ENCODE data around the gene CRAT. TPM values are rescaled to one million over a fixed set of nuclear protein-coding genes. Genes with fewer than 3 reads are reported as not detected.

The CRAT gene
- polyA plus RNA-seq, 1 donor from 2014 or later, result 8.1 TPM

DNA sequence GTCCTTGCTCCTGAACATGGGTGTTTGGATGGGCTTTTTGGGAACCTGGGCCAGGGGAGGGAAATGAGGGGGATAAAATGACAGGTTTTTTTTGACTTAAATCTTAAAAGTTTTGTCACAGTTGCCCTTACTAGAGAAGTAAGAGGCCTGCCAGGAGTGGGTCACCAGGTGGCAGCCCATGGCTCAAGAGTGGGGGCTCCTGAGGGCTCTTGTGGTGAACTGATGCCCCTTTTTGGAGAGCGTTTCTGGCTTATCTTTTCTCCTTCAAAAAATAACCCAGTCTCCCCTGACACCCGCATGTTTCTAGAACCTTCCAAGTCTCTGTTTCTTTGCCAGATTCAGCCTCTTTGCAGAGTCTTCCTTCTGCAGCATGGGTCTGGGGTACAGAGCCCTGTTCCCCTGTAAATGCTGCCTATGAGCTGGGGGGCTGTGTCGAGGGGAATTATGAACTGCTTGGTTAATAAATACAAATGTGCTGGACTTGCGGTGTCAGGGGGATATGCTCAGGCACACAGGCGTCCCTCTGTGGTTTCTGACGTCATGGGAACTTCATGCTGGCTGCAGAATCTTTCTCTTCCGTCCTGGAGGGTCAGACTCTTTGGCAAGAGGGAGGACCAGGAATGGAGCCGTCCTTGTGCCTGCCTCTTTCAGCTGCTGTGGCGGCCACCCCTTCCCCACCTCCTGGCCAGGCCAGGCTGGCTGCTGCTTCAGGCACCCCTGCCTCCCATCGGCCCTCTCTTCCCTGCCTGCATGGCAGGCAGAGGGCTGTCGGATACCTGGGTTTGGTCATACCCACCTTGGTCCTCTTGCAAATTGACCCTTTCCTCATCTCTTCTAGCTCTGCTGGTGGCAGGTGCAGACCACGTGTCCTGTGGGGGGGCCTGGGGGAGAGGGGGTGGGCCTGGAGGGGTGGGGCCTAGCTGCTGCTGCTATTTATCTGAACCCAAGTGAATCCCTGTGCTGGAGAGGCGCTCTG lies 30.8 kb upstream of the CRAT start:
- no peaks in the 10 kb centered on the region for H3K9me3 Mint-ChIP-seq
- peak overlapping the region; percentile 30 to 95 (median 87) for H3K4me3 Mint-ChIP-seq
- peaks cover 26 to 32% (median 28%) of the 10 kb centered on the region in 3 donors for H3K4me1 Mint-ChIP-seq
- H3K27me3 Mint-ChIP-seq, result no peaks in the 10 kb centered on the region
- H3K27ac Mint-ChIP-seq, result peak overlapping the region; percentile 88 to 99 (median 97)
- H3K36me3 Mint-ChIP-seq, result peaks cover 2% of the 10 kb centered on the region

DNA sequence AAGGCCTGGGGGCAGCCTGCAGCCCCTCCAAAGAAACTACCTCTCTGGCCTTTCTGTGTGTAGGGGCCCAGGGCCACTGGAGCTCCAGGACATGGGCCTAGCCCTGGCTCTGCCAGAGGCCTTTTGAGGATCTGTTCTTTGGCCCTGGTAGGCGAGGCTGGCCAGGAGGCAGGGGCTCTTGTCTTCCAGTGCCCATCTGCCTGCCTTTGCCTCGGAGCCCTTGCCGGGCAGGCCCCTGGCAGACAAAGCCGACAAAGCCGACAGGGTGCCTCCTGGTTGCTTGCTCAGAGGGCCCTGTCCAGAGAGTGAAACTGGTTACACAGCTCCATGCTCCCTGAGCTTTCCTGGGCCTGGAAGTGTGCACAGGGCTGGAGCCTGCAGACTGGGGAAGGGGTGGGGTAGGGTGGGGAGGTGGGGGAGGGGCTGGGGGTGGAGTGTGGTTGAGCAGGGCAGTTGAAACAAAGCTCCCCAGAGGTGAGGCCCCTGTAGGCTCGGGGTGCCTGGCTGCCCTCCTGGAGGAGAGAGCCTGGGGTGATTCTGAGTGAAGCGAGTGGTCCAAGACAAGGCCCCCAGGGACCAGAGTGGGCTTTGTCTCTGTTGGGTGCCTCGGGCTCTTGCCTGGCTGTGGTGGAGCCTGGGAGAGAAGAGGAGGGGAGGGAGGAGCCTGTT lies 29.9 kb upstream of the CRAT start:
- no peaks in the 10 kb centered on the region for H3K9me3 Mint-ChIP-seq
- no peaks in the 10 kb centered on the region for H3K27me3 Mint-ChIP-seq
- peaks cover 26 to 32% (median 28%) of the 10 kb centered on the region in 3 donors for H3K4me1 Mint-ChIP-seq
- peak overlapping the region; percentile 80 to 95 (median 90) for H3K4me3 Mint-ChIP-seq
- peak overlapping the region; percentile 88 to 99 (median 97) for H3K27ac Mint-ChIP-seq
- peaks cover 2% of the 10 kb centered on the region for H3K36me3 Mint-ChIP-seq

DNA sequence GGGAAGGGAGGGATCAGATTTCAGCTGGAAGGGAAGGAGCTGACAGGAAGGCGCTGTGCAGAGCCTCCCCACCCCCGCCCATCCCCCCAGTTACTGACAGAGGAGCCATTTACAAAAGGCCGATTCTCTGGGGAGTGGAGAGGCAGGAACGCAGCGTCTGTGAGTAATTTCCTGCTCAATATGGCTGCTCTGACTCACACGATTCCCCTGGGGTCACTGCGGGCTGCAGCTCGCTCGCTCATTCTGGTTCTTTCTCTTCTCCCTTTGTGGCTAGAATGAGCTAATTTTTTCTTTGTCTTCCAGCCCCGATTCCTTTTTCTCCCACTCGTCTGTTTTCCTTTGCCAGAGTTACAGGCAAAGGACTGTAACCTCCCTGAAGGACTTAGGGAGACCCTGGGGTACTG lies 29.4 kb upstream of the CRAT start:
- no peaks in the 10 kb centered on the region for H3K36me3 Mint-ChIP-seq
- no peaks in the 10 kb centered on the region for H3K9me3 Mint-ChIP-seq

DNA sequence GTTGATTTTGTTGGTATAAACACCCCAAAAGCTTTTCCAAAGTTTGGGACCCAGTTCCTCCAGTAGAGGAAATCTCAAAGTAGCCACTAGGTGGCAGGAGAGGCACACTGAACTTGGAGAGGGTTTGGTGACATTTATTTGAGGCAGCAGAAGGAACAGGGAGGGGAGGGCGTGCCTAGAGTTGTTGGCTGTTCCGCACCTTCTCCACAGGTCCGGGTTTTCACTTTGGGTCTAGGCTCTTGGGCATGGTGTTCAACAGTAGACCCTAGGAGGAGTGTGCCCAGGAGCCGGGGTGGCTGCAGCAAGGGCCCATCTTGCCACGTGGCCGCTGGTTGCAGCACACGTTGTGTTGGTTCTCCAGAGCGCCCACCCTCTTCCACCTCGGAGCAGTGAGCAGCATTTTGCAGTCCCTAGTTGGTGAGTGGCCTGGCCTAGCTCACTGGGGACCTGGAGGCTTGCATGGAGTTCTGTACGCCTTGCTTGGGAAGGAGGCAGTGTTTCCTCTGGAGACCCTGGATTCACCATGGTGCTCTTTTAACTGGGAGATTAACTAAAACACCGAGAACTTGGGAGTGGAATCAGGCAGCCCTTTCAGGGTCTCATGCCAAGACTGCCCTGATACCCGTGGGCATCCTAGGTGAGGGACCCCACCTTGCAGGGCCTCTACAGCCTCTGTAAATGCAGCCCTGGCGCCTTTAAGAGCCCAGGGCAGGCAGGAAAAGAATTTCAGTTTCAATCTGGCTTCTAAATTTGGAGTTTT lies 28.8 kb upstream of the CRAT start:
- H3K27me3 Mint-ChIP-seq, result no peaks in the 10 kb centered on the region
- peak overlapping the region; percentile 88 to 99 (median 97) for H3K27ac Mint-ChIP-seq
- H3K4me1 Mint-ChIP-seq, result peaks cover 26 to 32% (median 28%) of the 10 kb centered on the region in 3 donors
- H3K36me3 Mint-ChIP-seq, result no peaks in the 10 kb centered on the region
- peak overlapping the region; percentile 62 to 95 (median 90) for H3K4me3 Mint-ChIP-seq
- H3K9me3 Mint-ChIP-seq, result no peaks in the 10 kb centered on the region

More for the DNA sequence above, 29.4 kb upstream of the CRAT start:
- H3K4me3 Mint-ChIP-seq, result peak overlapping the region; percentile 62 to 95 (median 90)
- peak overlapping the region; percentile 88 to 99 (median 97) for H3K27ac Mint-ChIP-seq
- H3K4me1 Mint-ChIP-seq, result peaks cover 26 to 32% (median 28%) of the 10 kb centered on the region in 3 donors
- no peaks in the 10 kb centered on the region for H3K27me3 Mint-ChIP-seq

- peak overlapping the region in 2 of 3 donors; percentile 88 to 99 for H3K27ac Mint-ChIP-seq
- H3K4me3 Mint-ChIP-seq, result peak overlapping the region in 3 of 4 donors; percentile 1 to 95 (median 62)
- H3K4me1 Mint-ChIP-seq, result peaks cover 24 to 28% (median 27%) of the 10 kb centered on the region in 3 donors
- no peaks in the 10 kb centered on the region for H3K36me3 Mint-ChIP-seq
- H3K9me3 Mint-ChIP-seq, result no peaks in the 10 kb centered on the region
- no peaks in the 10 kb centered on the region for H3K27me3 Mint-ChIP-seq
Measured at GRCh38 chr9:129138476-129139232, 28.1 kb upstream of the CRAT start.

DNA sequence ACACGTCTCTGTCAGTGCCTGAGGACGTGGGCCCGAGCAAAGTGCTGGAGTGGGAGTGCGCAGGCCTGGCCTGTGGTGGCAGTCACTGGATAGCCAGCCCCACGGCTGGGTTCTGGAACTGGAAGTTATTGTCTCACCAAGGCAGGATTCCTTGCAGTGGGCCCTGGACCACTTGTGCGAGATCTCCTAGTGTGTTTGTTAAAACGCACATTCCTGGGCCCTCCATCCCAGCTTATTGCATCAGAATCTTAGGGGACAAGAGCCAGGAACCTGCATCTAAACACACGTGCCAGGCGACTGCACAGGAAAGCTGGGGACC lies 27.5 kb upstream of the CRAT start:
- H3K4me3 Mint-ChIP-seq, result peak overlapping the region in 1 of 4 donors; percentile 49
- no peaks in the 10 kb centered on the region for H3K9me3 Mint-ChIP-seq
- peak overlapping the region in 1 of 3 donors; percentile 36 for H3K27ac Mint-ChIP-seq
- H3K4me1 Mint-ChIP-seq, result peaks cover 23 to 27% (median 27%) of the 10 kb centered on the region in 3 donors
- H3K36me3 Mint-ChIP-seq, result no peaks in the 10 kb centered on the region
- H3K27me3 Mint-ChIP-seq, result no peaks in the 10 kb centered on the region

- no peaks in the 10 kb centered on the region for H3K9me3 Mint-ChIP-seq
- H3K27me3 Mint-ChIP-seq, result no peaks in the 10 kb centered on the region
- H3K4me1 Mint-ChIP-seq, result peaks cover 19 to 23% (median 22%) of the 10 kb centered on the region in 3 donors
- H3K4me3 Mint-ChIP-seq, result peak overlapping the region in 2 of 4 donors; percentile 45 to 51
- peak overlapping the region in 2 of 3 donors; percentile 13 to 38 for H3K27ac Mint-ChIP-seq
- no peaks in the 10 kb centered on the region for H3K36me3 Mint-ChIP-seq
Measured at GRCh38 chr9:129137292-129138143, 26.9 kb upstream of the CRAT start.

DNA sequence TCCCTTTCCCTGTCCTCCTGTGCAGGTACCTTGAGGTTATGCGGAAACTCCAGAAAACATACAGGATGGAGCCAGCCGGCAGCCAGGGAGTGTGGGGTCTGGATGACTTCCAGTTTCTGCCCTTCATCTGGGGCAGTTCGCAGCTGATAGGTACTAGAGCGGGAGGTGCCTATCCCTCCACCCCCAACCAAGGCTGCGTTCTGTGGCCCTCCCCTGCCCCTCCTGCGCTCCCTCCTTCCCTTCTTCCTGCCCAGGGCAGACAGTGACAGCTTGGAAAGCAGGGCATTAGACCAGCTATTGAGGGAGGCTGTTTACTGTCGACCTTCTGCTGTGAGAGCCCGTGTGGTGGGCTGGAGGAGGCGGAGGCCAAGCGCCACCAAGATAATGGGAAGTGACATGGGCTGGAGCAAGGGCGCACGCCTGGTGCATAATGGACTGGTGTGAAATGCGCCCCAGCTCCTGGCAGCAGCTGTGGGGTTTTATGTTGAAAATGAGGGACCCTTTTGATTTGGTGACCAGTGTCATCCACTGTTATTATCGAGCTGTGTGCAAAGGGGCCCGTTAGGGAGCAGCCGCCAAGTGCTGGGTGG lies 25.9 kb upstream of the CRAT start:
- H3K4me1 Mint-ChIP-seq, result peaks cover 15 to 22% (median 21%) of the 10 kb centered on the region in 3 donors
- no peaks in the 10 kb centered on the region for H3K36me3 Mint-ChIP-seq
- H3K27me3 Mint-ChIP-seq, result no peaks in the 10 kb centered on the region
- H3K27ac Mint-ChIP-seq, result peak overlapping the region in 1 of 3 donors; percentile 53
- H3K4me3 Mint-ChIP-seq, result no peak overlapping the region
- no peaks in the 10 kb centered on the region for H3K9me3 Mint-ChIP-seq

- Mint-ChIP-seq H3K4me3 (no peak overlapping the region), H3K27ac (no peak overlapping the region), H3K9me3 (no peaks in the 10 kb centered on the region), H3K36me3 (no peaks in the 10 kb centered on the region), H3K4me1 (peaks cover 10 to 14% (median 14%) of the 10 kb centered on the region in 3 donors), H3K27me3 (no peaks in the 10 kb centered on the region)
Measured at GRCh38 chr9:129135476-129135875, 24.9 kb upstream of the CRAT start.

DNA sequence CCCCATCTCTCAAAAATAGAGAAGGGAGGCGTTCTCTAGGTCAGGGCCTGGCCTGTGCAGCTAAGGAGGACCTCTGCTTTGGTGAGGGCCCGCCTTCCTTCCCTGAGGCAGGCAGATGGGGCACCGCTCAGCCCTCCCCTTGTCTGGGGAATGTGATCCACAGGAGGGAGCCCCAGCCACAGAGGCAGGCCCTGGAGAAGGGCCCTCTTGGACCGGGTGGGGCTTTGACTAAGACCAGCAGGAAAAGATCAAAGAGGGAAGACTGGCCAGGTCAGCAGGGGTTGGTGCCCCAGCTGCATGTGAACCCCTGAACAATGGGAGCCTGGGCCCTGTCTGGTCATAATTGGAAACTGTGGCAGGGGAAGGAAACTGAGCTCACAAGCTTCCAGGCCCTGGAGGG lies 22.5 kb upstream of the CRAT start:
- Mint-ChIP-seq H3K4me3 (no peak overlapping the region), H3K36me3 (no peaks in the 10 kb centered on the region), H3K9me3 (no peaks in the 10 kb centered on the region), H3K4me1 (peaks cover 0 to 6% (median 4%) of the 10 kb centered on the region in 3 donors), H3K27me3 (no peaks in the 10 kb centered on the region), H3K27ac (peak overlapping the region in 1 of 3 donors; percentile 11)

DNA sequence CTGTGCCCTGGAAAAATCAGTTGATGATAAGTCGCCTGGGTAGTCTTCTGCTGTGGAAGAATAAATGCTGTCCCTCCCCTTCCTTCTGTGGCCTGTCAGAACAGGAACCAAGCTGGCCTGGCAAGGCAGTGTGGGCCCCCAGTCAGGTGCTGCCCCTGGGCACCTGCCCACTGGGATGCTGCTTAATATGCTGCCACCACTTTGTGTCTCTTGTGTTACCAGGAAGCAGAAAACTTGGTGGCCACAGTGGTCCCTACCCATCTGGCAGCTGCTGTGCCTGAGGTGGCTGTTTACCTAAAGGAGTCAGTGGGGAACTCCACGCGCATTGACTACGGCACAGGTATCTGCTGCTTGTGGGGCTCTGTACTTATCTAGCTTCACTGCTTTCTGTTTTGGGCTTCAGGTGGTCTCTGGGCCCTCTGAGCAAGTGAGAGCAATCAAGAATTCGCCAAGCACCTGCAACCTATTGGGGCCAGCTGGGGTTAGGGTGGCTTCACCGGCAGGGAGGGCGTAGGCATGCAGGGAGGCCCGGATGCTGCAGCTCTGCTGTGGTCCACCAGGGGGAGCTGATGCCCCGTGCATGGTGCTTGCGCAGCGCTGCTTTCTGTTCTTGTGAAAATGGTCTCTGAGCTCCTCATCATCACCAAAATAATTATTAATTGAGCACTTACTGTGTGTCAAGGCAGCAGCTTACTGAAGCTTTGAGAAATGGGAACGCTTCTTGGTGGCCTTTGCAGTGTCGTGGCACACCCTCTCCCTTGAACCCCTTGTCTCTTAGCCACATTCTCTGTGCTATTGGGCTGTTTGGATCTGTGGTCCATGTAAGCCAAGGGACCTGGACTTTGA lies 20.9 kb upstream of the CRAT start:
- H3K27me3 Mint-ChIP-seq, result no peaks in the 10 kb centered on the region
- H3K36me3 Mint-ChIP-seq, result no peaks in the 10 kb centered on the region
- no peaks in the 10 kb centered on the region for H3K9me3 Mint-ChIP-seq
- no peak overlapping the region for H3K4me3 Mint-ChIP-seq
- peak overlapping the region in 1 of 3 donors; percentile 59 for H3K27ac Mint-ChIP-seq
- peaks cover 0 to 6% (median 4%) of the 10 kb centered on the region in 3 donors for H3K4me1 Mint-ChIP-seq

DNA sequence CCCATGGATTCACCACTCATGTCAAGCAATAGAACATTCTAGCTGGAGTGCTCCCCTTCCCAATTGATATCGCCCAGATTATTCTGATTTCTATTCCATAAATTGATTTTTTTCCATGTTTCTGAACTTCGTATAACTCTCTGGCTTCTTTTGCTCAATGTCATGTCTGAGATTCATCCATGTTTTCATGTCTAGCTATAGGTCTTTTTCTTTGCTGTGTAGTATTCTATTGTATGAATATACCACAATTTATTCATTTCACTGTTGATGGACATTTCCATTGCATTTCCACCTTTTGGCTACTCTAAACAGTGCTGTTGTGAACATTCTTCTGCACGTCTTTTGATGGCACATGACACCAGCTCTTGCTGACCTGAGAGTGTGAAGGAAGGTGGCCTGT lies 20.2 kb upstream of the CRAT start:
- Mint-ChIP-seq H3K36me3 (no peaks in the 10 kb centered on the region), H3K27ac (no peak overlapping the region), H3K27me3 (no peaks in the 10 kb centered on the region), H3K9me3 (no peaks in the 10 kb centered on the region), H3K4me3 (no peak overlapping the region), H3K4me1 (peaks cover 0 to 6% (median 4%) of the 10 kb centered on the region in 3 donors)

Data from IgD-negative memory B cell (primary cell).